HS-5 (cell line): Measurements from ENCODE around the gene LIPE.

Experiments
- DNase-seq: peaks from one replicate; pipeline ENCODE4 v3.0.0-alpha.2; 2012; ENCODE audit warnings: low read depth

The LIPE gene

DNA sequence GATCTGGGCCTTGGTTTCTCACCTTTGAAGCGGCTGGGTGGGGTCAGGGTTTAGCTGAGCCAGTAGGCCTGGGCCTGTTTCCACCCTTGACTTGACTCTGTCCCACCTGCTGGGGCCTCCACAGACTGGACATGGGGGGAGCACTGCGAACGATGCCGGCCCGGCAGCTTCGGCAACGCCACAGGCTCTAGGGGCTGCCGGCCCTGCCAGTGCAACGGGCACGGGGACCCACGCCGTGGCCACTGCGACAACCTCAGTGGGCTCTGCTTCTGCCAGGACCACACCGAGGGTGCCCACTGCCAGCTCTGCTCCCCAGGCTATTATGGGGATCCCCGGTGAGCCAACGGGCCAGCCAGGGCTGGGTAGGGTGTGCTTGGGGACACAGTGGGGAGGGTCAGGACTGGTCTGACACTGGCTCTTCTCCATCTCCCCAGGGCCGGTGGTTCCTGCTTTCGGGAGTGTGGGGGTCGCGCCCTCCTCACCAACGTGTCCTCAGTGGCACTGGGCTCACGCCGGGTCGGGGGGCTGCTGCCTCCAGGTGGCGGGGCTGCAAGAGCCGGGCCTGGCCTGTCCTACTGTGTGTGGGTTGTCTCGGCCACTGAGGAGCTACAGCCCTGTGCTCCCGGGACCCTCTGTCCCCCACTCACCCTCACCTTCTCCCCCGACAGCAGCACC, 73.7 kb downstream of the LIPE start:
- DNase-seq: no peak

DNA sequence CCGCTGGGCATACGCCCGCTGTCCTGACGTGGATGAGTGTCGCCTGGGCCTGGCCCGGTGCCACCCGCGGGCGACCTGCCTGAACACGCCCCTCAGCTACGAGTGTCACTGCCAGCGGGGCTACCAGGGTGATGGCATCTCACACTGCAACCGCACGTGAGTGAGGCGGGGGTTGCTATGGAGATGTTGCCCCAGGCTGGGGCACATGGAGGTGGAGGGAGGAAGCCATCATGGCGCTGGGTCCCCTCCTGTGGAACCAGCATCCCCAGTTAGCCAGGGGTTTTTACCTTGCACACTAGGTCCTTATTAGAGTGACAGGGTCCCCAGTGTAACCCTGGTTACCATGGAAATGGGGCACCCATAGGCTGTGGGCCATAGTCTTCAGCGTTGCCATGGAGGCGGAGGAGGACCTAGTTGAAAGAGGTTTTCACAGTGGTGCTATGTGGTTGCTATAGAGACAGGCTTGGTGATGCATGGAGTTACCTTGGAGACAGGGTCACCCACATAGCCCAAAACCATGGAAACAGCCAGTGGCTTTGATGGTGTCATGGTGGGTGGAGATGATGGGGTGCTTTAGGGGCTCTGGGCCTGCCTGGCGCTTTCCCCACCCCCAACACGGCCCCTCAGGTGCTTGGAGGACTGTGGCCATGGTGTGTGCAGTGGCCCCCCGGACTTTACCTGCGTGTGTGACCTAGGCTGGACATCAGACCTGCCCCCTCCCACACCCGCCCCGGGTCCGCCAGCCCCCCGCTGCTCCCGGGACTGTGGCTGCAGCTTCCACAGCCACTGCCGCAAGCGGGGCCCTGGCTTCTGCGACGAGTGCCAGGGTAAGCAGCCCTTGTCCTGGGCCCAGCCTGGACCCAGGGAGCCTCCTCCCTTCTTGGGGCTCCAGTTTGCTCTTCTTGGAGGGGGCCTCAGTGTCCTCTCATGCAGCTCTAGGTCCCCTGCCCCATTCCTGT, 74.6 kb downstream of the LIPE start:
- DNase-seq: no peak
